HepG2 (cell line): ENCODE results near the gene SLC27A1. TPM values are rescaled to one million over a fixed set of nuclear protein-coding genes. Genes with fewer than 3 reads are reported as not detected.
A peak's percentile ranks its signal among the peaks of the same experiment; 100 is the strongest.

Source experiments
- ARID4A ChIP-seq: sonication (generic); formaldehyde crosslinking; IDR thresholded peaks from 2 replicates; pipeline ENCODE4 v1.5.0; 2020; ENCODE audit warnings: mild to moderate bottlenecking, missing genetic modification reagents, borderline replicate concordance
- CBX2 ChIP-seq, 2 experiments: fragments of 200-600 bp in 1 of 2; sonication (generic); formaldehyde crosslinking in 1 of 2; IDR thresholded peaks; 2 replicates each; pipeline versions ENCODE4 v1.7.0 to v1.8.1; 2018 to 2022; ENCODE audit warnings: low read depth in 2 of 2, low read length in 1 of 2, mild to moderate bottlenecking in 1 of 2, missing genetic modification reagents in 1 of 2
- FOXO4 ChIP-seq: sonication (generic); formaldehyde crosslinking; conservative IDR thresholded peaks from 2 replicates; pipeline ENCODE4 v1.8.1; 2023; ENCODE audit warnings: missing genetic modification reagents
- REST ChIP-seq, 2 experiments: IDR thresholded peaks; 2 replicates each; pipeline ENCODE4 v1.6.1; 2011 to 2012; ENCODE audit warnings: low read length in 2 of 2, borderline replicate concordance in 1 of 2, low read depth in 1 of 2, mild to moderate bottlenecking in 1 of 2, moderate library complexity in 1 of 2
- THAP11 ChIP-seq: IDR thresholded peaks from 2 replicates; pipeline ENCODE4 v1.6.1; 2016; ENCODE audit warnings: missing biosample characterization, missing genetic modification reagents
- ZBTB7B ChIP-seq: sonication (generic); formaldehyde crosslinking; IDR thresholded peaks from 2 replicates; pipeline ENCODE4 v1.4.0; 2020; ENCODE audit warnings: missing genetic modification reagents
- polyA plus RNA-seq, 8 experiments: library from polyadenylated mRNA; depleted of rRNA in 3 of 8; stranded (reverse) in 7 of 8; unstranded in 1 of 8; fragments of >200 nt; fragmentation: Illumina TruSeq in 4 of 8; extraction: Trizol in 4 of 8; gene quantifications; 2 replicates each; pipeline versions ENCODE4 v1.2.1 to v1.2.3, GENCODE V29; 2011 to 2016; ENCODE audit warnings: low read depth in 4 of 8, missing spikeins in 1 of 8, mixed read lengths in 1 of 8; ENCODE audit not compliant: insufficient read depth in 1 of 8
- total RNA-seq, 5 experiments: library from RNA; depleted of rRNA; stranded (reverse); fragments of >200 nt; fragmentation: Illumina TruSeq; extraction: Trizol; gene quantifications; 2 replicates each; pipeline ENCODE4 v1.2.3, GENCODE V29; 2016; ENCODE audit warnings: low read depth in 1 of 5
- TF ChIP-seq, protein P1 (sequence below): sonication (generic); formaldehyde crosslinking; IDR thresholded peaks from 2 replicates; pipeline ENCODE4 v1.8.0; 2022; ENCODE audit warnings: missing genetic modification reagents, mild to moderate bottlenecking, moderate library complexity, borderline replicate concordance

SLC27A1 gene
- total and polyA plus RNA-seq, 2 of the 13 experiments (the other 11 are each of a cell fraction or from before 2014, with no cell fraction given), result 4.1 to 8.8 TPM

DNA sequence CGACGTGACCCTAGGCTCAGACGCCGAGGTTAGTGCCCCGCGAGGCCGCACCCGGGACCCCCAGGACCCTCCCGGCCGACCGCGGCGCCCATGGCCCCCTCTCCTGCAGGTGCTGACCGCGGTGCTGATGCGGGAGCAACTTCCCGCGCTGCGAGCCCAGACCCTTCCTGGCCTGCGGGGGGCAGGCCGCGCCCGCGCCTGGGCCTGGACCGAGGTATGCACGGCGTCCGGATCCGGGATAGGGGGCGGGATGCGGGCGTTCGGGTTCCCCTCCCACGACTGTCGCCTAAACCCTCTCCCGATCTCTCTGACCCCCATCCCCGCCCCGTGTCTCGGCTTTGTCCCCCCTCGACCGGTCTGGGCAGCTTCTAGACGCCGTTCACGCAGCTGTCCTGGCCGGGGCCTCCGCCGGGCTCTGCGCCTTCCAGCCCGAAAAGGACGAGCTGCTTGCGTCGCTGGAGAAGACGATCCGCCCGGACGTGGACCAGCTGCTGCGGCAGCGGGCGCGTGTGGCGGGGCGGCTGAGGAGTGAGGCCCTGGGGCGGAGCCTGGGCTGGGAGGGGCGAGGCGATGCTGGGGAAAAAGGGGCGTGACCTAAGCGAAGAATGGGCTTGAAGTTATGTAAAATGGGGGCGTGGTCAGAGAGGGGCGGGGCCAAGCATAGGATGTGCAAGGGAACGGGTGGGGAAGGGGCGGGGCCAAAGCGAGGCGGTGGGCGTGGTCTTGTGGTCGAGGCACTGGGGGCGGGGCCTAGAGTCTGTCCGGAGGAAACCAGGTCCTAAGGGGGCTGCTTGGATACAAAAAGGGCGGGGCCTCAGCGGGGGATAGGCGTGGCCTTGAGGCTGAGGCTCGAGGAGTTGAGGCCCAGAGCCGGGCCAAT lies 69.2 kb downstream of the SLC27A1 start (continued):
- TF ChIP-seq ZBTB7B (peak; percentile 84; the same call in 1 of the 2 replicates), FOXO4 (0 out of 2 replicates have a peak, but pooled peaks have one; percentile 51), CBX2 (IDR thresholded peaks at IDR 0.05; ENCODE audit: low read depth, low read length) (no peak), CBX2 (CRISPR knock-in tag; IDR thresholded peaks at IDR 0.05; ENCODE audit: low read depth) (no peak; the same call in 1 of the 2 replicates), REST (IDR thresholded peaks at IDR 0.05; ENCODE audit: borderline replicate concordance in 1 of 2, low read depth in 1 of 2, low read length in 2 of 2) (peak; percentile 85 to 94), ARID4A (peak; percentile 65), THAP11 (CRISPR knock-in tag) (peak; percentile 27; the same call in 1 of the 2 replicates)
- TF ChIP-seq, protein P1, sequence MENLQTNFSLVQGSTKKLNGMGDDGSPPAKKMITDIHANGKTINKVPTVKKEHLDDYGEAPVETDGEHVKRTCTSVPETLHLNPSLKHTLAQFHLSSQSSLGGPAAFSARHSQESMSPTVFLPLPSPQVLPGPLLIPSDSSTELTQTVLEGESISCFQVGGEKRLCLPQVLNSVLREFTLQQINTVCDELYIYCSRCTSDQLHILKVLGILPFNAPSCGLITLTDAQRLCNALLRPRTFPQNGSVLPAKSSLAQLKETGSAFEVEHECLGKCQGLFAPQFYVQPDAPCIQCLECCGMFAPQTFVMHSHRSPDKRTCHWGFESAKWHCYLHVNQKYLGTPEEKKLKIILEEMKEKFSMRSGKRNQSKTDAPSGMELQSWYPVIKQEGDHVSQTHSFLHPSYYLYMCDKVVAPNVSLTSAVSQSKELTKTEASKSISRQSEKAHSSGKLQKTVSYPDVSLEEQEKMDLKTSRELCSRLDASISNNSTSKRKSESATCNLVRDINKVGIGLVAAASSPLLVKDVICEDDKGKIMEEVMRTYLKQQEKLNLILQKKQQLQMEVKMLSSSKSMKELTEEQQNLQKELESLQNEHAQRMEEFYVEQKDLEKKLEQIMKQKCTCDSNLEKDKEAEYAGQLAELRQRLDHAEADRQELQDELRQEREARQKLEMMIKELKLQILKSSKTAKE (CRISPR knock-in tag), result 0 out of 2 replicates have a peak, but pooled peaks have one; percentile 21
